Neuronal stem cell (in vitro differentiated cells): ENCODE data around the gene KRT81.

Experiments used
- DNase-seq: peaks from one replicate; pipeline ENCODE4 v3.0.0-alpha.2; 2013; ENCODE audit warnings: low spot score
- H2AFZ ChIP-seq: one replicate; pipeline ENCODE4 v1.6.1; 2013; ENCODE audit warnings: mild to moderate bottlenecking, low read length, inconsistent platforms
- H2AK5ac ChIP-seq: 2 replicates; pipeline ENCODE4 v1.6.1; 2013; ENCODE audit warnings: low read depth, mild to moderate bottlenecking, inconsistent platforms, low read length, moderate library complexity, mixed read lengths
- H2BK120ac ChIP-seq: 2 replicates; pipeline ENCODE4 v1.6.1; 2013; ENCODE audit warnings: low read depth, mild to moderate bottlenecking, inconsistent platforms, low read length, moderate library complexity, mixed read lengths
- H2BK12ac ChIP-seq: one replicate; pipeline ENCODE4 v1.6.1; 2013; ENCODE audit warnings: low read length, inconsistent platforms
- H2BK15ac ChIP-seq: 2 replicates; pipeline ENCODE4 v1.6.1; 2013; ENCODE audit warnings: mild to moderate bottlenecking, low read length, inconsistent platforms, mixed read lengths
- H2BK5ac ChIP-seq: one replicate; pipeline ENCODE4 v1.6.1; 2013; ENCODE audit warnings: inconsistent platforms, mild to moderate bottlenecking, low read length, moderate library complexity
- H3K14ac ChIP-seq: one replicate; pipeline ENCODE4 v1.6.1; 2013; ENCODE audit warnings: low read length, inconsistent platforms
- H3K18ac ChIP-seq: 2 replicates; pipeline ENCODE4 v1.6.1; 2013; ENCODE audit warnings: low read length, inconsistent platforms
- H3K23ac ChIP-seq: 2 replicates; pipeline ENCODE4 v1.6.1; 2013; ENCODE audit warnings: low read depth, mild to moderate bottlenecking, mixed read lengths, low read length, inconsistent platforms; ENCODE audit not compliant: poor library complexity
- H3K27ac ChIP-seq: replicated peaks from 3 replicates; pipeline ENCODE4 v1.5.1; 2013; ENCODE audit warnings: low read length, inconsistent platforms
- H3K27me3 ChIP-seq, 3 experiments: 2 replicates each; pipeline ENCODE4 v1.6.1; 2013; ENCODE audit warnings: low read length in 3 of 3, mild to moderate bottlenecking in 2 of 3, inconsistent platforms in 1 of 3, low read depth in 1 of 3, mixed read lengths in 1 of 3, moderate library complexity in 1 of 3; ENCODE audit not compliant: control insufficient read depth in 3 of 3, insufficient read depth in 3 of 3
- H3K36me3 ChIP-seq, 2 donors: replicated peaks in 1 of 2; 2 replicates each; pipeline ENCODE4 v1.6.1; 2013; ENCODE audit warnings: low read length in 2 of 2; ENCODE audit not compliant: control insufficient read depth in 2 of 2, insufficient read depth in 2 of 2
- H3K4ac ChIP-seq: 2 replicates; pipeline ENCODE4 v1.6.1; 2013; ENCODE audit warnings: inconsistent platforms, mild to moderate bottlenecking, low read length, moderate library complexity
- H3K4me1 ChIP-seq, 2 donors: 1 replicate in 1 of 2; 2 replicates in 1 of 2; pipeline ENCODE4 v1.6.1; 2013; ENCODE audit warnings: low read length in 2 of 2, low read depth in 1 of 2; ENCODE audit not compliant: control insufficient read depth in 2 of 2, insufficient read depth in 1 of 2
- H3K4me2 ChIP-seq: one replicate; pipeline ENCODE4 v1.6.1; 2013; ENCODE audit warnings: mild to moderate bottlenecking, low read length, inconsistent platforms; ENCODE audit not compliant: insufficient read depth, poor library complexity, severe bottlenecking
- H3K4me3 ChIP-seq, 2 donors: 2 replicates each; pipeline ENCODE4 v1.5.1; 2013; ENCODE audit warnings: low read length in 2 of 2, mild to moderate bottlenecking in 2 of 2, inconsistent platforms in 1 of 2, moderate library complexity in 1 of 2
- H3K79me1 ChIP-seq: one replicate; pipeline ENCODE4 v1.6.1; 2013; ENCODE audit warnings: low read depth, mild to moderate bottlenecking, inconsistent platforms, low read length, moderate library complexity
- H3K9ac ChIP-seq: one replicate; pipeline ENCODE4 v1.6.1; 2013; ENCODE audit warnings: mild to moderate bottlenecking, low read depth, low read length, inconsistent platforms; ENCODE audit not compliant: poor library complexity
- H3K9me3 ChIP-seq, 2 donors: replicated peaks in 1 of 2; 2 replicates each; pipeline versions ENCODE3 to v1.6.1; 2013; ENCODE audit warnings: low read length in 2 of 2, mild to moderate bottlenecking in 2 of 2, inconsistent platforms in 1 of 2, low read depth in 1 of 2, mixed read lengths in 1 of 2, moderate library complexity in 1 of 2; ENCODE audit not compliant: control insufficient read depth in 2 of 2, insufficient read depth in 1 of 2
- H4K8ac ChIP-seq: one replicate; pipeline ENCODE4 v1.6.1; 2013; ENCODE audit warnings: low read depth, mild to moderate bottlenecking, inconsistent platforms, low read length, moderate library complexity
- H4K91ac ChIP-seq: one replicate; pipeline ENCODE4 v1.6.1; 2013; ENCODE audit warnings: low read length, low read depth, mild to moderate bottlenecking, inconsistent platforms; ENCODE audit not compliant: poor library complexity
- WGBS, 2 donors: extraction: QIAGEN DNeasy Blood & Tissue Kit; methylation state at CpG; one replicate each; pipeline ENCODE4 v1.1.7; 2013; ENCODE audit warnings: missing lambda C conversion rate in 2 of 2, mixed read lengths in 1 of 2; ENCODE audit not compliant: insufficient read length in 2 of 2, insufficient replicate concordance in 1 of 2; ENCODE audit errors: extremely low coverage in 2 of 2; 5-methylcytosine and 5-hydroxymethylcytosine counted together

Gene KRT81

DNA sequence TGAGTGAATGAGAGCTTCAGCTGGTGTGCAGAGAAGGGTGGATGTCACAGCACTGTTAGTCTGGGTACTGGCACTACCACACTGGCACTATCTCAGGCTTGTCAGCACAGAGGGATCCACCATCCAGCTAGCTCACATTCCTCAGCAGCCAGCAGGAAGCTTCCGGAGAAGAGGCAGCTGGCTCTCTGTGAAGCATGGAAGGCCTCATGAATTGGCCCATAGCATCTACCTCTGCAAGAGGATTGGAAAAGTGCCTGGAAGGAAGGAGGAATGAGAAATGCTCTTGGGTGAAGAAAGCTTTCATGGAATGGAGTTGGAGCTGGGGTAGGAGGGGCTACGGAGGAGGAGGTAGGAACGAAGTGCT is 19.9 kb upstream of the KRT81 start:
- Histone ChIP-seq H2BK120ac (no peak overlapping the region), H3K14ac (no peak overlapping the region), H3K9ac (no peak overlapping the region), H3K23ac (no peak overlapping the region), H3K4me3 (no peak overlapping the region), H3K4me1 (peaks cover 0 to 9% of the 10 kb centered on the region in 2 donors), H3K4ac (no peak overlapping the region), H3K79me1 (no peaks in the 10 kb centered on the region), H2BK12ac (no peak overlapping the region), H2BK5ac (no peak overlapping the region), H3K27ac (no peak overlapping the region), H3K4me2 (no peak overlapping the region), H2BK15ac (no peak overlapping the region), H4K91ac (no peak overlapping the region), H3K36me3 (no peaks in the 10 kb centered on the region), H2AFZ (no peak overlapping the region), H3K9me3 (no peaks in the 10 kb centered on the region), H4K8ac (no peak overlapping the region), H3K27me3 (peaks cover 0 to 60% (median 27%) of the 10 kb centered on the region in 3 experiments), H3K18ac (no peak overlapping the region), H2AK5ac (no peak overlapping the region)
- WGBS, 2 donors, result no CpG with 5 or more reads among the region's 3 CpGs
- no peak for DNase-seq

GRCh38 chr12:52310622-52311284 is 19.4 kb upstream of the KRT81 start:
- no peak overlapping the region for H3K9ac ChIP-seq
- no peak overlapping the region for H2BK12ac ChIP-seq
- peaks cover 0 to 9% of the 10 kb centered on the region in 2 donors for H3K4me1 ChIP-seq
- no peak overlapping the region for H4K91ac ChIP-seq
- no peak overlapping the region for H2AK5ac ChIP-seq
- no peak overlapping the region for H2BK5ac ChIP-seq
- no peaks in the 10 kb centered on the region for H3K36me3 ChIP-seq
- no peak overlapping the region for H2BK120ac ChIP-seq
- H3K27me3 ChIP-seq, result peaks cover 0 to 62% (median 28%) of the 10 kb centered on the region in 3 experiments
- DNase-seq, result no peak
- no peak overlapping the region for H3K4me3 ChIP-seq
- no peaks in the 10 kb centered on the region for H3K9me3 ChIP-seq
- H3K79me1 ChIP-seq, result no peaks in the 10 kb centered on the region
- no peak overlapping the region for H2BK15ac ChIP-seq
- no peak overlapping the region for H2AFZ ChIP-seq
- H4K8ac ChIP-seq, result no peak overlapping the region
- WGBS, 2 donors, result no CpG with 5 or more reads among the region's 5 CpGs
- no peak overlapping the region for H3K14ac ChIP-seq
- no peak overlapping the region for H3K4ac ChIP-seq
- H3K4me2 ChIP-seq, result no peak overlapping the region
- H3K18ac ChIP-seq, result no peak overlapping the region
- H3K23ac ChIP-seq, result no peak overlapping the region
- H3K27ac ChIP-seq, result no peak overlapping the region

- no peak overlapping the region for H2BK120ac ChIP-seq
- no peak overlapping the region for H4K8ac ChIP-seq
- no peak overlapping the region for H3K23ac ChIP-seq
- WGBS, 2 donors, result no CpG with 5 or more reads among the region's 15 CpGs
- H3K27ac ChIP-seq, result no peak overlapping the region
- H2AFZ ChIP-seq, result peak overlapping the region; percentile 86
- peak overlapping the region; percentile 46 for H3K18ac ChIP-seq
- H3K36me3 ChIP-seq, result no peaks in the 10 kb centered on the region
- no peak overlapping the region for H2AK5ac ChIP-seq
- no peak overlapping the region for H2BK12ac ChIP-seq
- H3K4me2 ChIP-seq, result peak overlapping the region; percentile 78
- peaks cover 0 to 54% (median 29%) of the 10 kb centered on the region in 3 experiments for H3K27me3 ChIP-seq
- H3K79me1 ChIP-seq, result no peaks in the 10 kb centered on the region
- no peak overlapping the region for H4K91ac ChIP-seq
- H2BK15ac ChIP-seq, result no peak overlapping the region
- H3K4me1 ChIP-seq, result peaks cover 0 to 9% of the 10 kb centered on the region in 2 donors
- H2BK5ac ChIP-seq, result no peak overlapping the region
- no peak overlapping the region for H3K14ac ChIP-seq
- no peaks in the 10 kb centered on the region for H3K9me3 ChIP-seq
- no peak overlapping the region for H3K9ac ChIP-seq
- peak overlapping the region in 1 of 2 donors; percentile 80 for H3K4me3 ChIP-seq
- no peak for DNase-seq
- no peak overlapping the region for H3K4ac ChIP-seq
Observed at GRCh38 chr12:52308806-52309425, 17.6 kb upstream of the KRT81 start.
